HEK293T (cell line): ENCODE results near the gene SPIN4.

ENCODE experiments used
- BHLHE40 ChIP-seq: fragments of 450-650 bp; IDR thresholded peaks from 2 replicates; pipeline ENCODE4 v1.6.1; 2016; ENCODE audit warnings: mild to moderate bottlenecking, moderate library complexity, borderline replicate concordance
- ELF4 ChIP-seq: fragments of 450-650 bp; IDR thresholded peaks from 2 replicates; pipeline ENCODE4 v1.6.1; 2017; ENCODE audit warnings: antibody characterized with exemption
- FOXA1 ChIP-seq: fragments of 450-650 bp; IDR thresholded peaks from 2 replicates; pipeline ENCODE4 v1.6.1; 2016; ENCODE audit warnings: mild to moderate bottlenecking
- FOXK2 ChIP-seq: fragments of 450-650 bp; IDR thresholded peaks from 2 replicates; pipeline ENCODE4 v1.6.1; 2016; ENCODE audit warnings: mild to moderate bottlenecking
- NFRKB ChIP-seq: fragments of 450-650 bp; IDR thresholded peaks from 2 replicates; pipeline ENCODE4 v1.6.1; 2016; ENCODE audit warnings: mild to moderate bottlenecking, moderate library complexity

DNA sequence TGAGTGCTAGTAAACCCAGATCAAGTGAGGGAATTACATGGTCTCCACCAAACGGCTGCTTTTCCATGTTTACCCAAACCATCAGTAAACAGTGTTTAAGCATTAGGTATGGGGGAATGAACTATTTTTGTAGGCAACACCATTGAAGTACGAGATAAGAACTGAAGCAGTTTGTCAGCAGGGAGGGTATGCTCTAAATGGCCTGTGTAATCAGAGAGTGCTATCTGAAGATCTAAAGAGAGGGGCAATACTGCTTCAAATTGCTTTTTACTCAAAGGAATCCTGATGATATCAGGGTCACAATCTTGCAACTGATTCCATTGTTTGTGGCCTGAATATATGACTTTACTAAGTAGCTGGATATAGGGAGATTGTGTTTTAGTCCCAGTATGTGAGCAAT lies 10.4 kb upstream of the SPIN4 start:
- TF ChIP-seq NFRKB (no peak), FOXA1 (no peak), FOXK2 (no peak), BHLHE40 (no peak), ELF4 (no peak)
